Stimulated activated CD8-positive, alpha-beta memory T cell treated with anti-CD3 and anti-CD28 coated beads, Interleukin-15, amount 100 ng/mL, for 4 hours (primary cell): Measurements from ENCODE around the gene TSPAN32.

Experiments
- DNase-seq, 2 donors: peaks; one replicate each; pipeline ENCODE4 v3.0.0-alpha.2; 2020; ENCODE audit warnings: low read depth in 2 of 2

The TSPAN32 gene

GRCh38 chr11:2304506-2305139, 2.8 kb downstream of the TSPAN32 start:
- no peak for DNase-seq

- DNase-seq, result peak; percentile 61 to 67
Measured at GRCh38 chr11:2305140-2305778, 3.4 kb downstream of the TSPAN32 start.

DNA sequence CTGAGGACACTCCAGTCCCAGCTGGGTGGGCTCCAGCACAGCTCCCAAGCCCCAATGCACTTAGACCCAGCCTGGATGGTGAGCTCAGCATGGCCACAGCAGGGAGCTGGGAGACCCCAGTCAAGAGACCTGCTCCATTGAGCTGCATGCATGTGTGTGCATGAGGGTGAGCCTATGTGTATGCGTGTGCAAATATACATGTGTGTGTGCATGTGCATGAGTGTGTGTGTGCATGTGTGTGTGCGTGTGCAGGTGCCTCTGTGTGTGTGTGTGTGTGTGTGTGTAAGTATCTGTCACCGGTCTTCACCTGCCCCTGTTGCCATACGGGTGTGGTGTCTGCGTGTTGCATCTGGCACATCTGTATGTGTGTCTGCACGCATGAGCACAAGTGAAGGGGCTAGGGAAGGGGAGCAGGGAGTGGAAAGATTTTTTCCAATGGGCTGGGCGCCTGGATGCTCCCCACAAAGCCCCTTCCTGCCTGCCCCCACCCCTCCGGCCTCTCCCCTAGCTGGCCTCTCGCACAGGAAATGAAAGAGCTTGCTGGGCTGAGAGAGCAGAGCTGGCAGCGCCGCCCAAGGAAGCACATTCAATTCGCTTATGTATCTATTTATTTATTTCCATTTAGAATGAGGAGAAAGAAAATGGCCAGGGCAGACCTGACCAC, 4.1 kb downstream of the TSPAN32 start:
- no peak for DNase-seq

DNA sequence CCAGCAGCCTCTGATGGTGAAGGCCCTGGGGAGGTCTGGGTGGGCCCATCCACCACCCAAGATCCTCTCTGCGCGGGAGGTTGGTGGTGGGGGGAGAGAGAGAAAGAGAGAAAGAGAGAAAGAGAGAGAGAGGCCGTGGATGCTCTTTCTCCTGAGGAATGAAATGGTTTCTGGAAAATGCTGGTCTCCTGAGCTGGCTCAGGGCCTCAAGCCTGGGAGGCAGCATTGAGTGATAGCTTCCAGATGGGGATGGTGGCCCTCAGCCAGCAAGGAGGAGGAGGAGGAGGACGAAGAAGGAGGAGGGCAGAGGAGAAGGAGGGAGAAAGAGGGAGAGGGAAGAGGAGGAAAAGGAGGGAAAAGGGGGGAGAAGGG, 4.6 kb downstream of the TSPAN32 start:
- no peak for DNase-seq

- DNase-seq, result no peak
Measured at GRCh38 chr11:2306877-2307500, 5.2 kb downstream of the TSPAN32 start.

DNA sequence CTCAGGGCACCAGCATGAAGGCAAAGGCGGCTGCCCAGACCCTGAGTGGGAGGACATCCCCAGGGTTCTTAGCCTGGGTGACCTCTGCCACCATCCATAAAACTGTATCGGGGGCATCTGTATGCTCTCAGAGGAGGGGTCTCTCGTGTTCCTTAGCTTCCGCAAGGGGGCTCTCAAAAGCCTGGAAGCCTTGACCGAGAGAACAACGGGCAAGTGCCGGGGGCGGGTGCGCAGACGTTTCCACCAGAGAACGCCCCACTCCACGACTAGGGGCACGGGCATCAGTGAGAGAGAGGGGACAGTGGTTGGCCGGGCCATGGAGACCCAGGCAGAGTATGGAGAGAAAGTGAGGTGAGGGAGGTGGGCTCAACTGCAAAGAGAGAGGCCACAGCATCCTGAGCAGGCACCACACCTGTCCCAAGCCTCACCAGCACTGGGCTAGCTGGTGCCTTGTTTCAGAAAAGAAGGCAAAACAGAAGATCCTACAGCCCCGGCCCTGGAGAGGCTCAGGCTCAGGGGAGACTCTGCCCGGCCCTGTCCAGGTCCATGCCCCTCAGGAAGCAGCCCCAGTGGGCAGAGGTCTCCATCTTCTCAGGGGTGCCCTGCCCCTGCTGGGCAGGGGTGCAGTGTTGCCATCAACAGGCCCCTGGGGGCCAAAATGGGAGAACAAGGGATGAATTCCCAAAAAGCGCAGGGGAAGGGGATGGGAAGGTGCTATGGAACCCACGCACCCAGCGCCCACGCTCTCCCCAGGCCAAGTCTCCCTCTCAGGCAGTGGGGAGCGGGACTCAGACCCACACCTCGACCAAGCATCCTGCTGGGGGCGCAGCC, 5.9 kb downstream of the TSPAN32 start:
- DNase-seq, result no peak

GRCh38 chr11:2308713-2309112, 6.9 kb downstream of the TSPAN32 start:
- no peak for DNase-seq

- no peak for DNase-seq
Measured at GRCh38 chr11:2309251-2310072, 7.6 kb downstream of the TSPAN32 start.

- DNase-seq, result no peak
Measured at GRCh38 chr11:2310073-2310785, 8.4 kb downstream of the TSPAN32 start.

GRCh38 chr11:2310786-2311352, 9.1 kb downstream of the TSPAN32 start:
- DNase-seq, result no peak

DNA sequence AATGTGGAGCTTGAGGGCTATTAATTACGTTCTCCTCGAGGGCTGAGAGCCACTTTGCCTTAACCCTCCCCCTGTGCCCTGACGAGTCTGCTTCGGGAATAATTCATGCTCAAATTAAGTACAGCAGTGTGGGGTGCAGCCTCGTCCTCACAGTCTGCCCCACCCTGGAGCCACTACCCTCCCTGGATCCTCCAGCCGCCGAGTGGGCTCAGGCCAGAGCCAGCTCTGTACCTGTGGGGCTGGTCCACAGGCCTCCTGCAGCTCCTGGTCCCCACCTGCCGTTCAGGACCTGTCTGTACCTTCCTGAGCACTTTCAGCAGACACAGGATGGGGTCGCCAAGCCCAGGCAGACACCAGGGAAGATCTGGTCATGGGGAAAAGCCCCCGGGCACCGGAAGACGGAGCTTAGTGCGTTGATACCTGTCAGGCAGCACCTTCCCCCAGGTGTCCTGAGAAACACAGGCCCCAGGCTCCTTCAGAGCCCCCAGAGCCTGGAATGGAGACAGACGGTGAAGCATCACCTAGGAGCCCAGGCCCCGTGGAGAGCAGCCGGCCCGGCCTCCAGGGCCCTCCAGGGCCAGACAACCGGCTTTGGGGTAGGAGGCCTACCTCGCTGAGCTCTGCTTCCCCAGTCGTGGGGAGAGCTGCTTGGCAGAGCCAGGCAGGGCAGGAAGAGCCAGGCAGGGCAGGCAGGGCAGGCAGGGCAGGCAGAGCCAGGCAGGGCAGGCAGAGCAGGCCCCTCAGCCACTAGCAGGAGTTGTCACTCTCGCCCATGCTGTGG, 9.7 kb downstream of the TSPAN32 start:
- DNase-seq, result no peak

DNA sequence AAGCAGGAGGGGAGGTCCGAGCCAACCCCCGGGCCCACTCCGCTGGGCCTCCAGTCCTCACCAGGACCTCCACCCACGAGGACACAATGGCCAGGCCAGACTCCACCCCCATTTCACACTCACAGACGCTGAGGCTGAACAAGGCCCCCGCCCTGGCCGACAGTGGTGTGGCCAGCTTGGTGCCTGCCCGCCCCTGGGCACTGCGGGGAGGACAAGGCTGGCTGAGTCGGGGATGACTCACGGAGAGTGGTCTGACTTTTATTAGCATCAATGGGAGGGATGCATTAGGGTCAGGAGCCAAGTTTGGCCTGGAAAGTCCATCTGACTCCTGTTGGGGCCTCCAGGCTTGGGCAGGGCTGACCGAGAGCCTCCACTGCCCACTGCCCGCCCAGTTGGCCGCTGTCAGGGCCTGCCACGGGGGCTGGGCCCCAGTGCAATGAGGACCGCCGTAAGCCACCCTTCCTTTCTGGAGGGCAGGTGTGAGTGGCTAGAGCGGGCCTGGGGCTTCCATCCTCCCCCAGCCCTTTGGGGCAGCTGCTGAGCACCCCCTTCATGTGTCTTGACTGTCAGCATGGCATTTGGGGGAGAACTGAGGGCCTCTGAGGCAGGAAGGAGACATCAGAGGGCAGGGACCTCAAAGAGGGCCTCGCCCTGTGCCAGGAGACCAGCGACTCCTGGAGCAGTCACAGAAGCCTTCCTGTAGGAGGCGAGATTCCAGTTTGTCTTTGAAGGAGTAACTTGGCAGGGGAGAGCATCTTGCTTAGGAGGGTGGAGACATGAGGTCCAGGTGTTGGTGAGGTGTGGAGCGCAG, 10.6 kb downstream of the TSPAN32 start:
- no peak for DNase-seq

- no peak for DNase-seq
Measured at GRCh38 chr11:2313051-2313951, 11.5 kb downstream of the TSPAN32 start.

GRCh38 chr11:2314136-2314524, 12.3 kb downstream of the TSPAN32 start:
- no peak for DNase-seq

GRCh38 chr11:2314525-2315394, 12.9 kb downstream of the TSPAN32 start:
- DNase-seq, result no peak

GRCh38 chr11:2315395-2316168, 13.8 kb downstream of the TSPAN32 start:
- no peak for DNase-seq
